Right lobe of liver (tissue), 4 donors: ENCODE measurements around the gene FAM180A.

Experiments
- POLR2A ChIP-seq: fragments of 450-650 bp; IDR thresholded peaks from one replicate; pipeline ENCODE4 v1.6.1; 2017; ENCODE audit warnings: antibody characterized with exemption, mild to moderate bottlenecking
- TF ChIP-seq, protein P1 (sequence below), 4 donors: fragments of 200-600 bp in 3 of 4; fragments of 450-650 bp in 1 of 4; IDR thresholded peaks; one replicate each; pipeline versions ENCODE4 v1.5.1 to v1.8.0; 2016 to 2022; ENCODE audit warnings: antibody characterized with exemption in 4 of 4, mild to moderate bottlenecking in 2 of 4
- donor health status: DM: no; HTN: no; CAD: no.
- donor health status: DM: no; HTN: no; CAD: no.
- donor health status: DM: no; HTN: yes; CAD: no.

DNA sequence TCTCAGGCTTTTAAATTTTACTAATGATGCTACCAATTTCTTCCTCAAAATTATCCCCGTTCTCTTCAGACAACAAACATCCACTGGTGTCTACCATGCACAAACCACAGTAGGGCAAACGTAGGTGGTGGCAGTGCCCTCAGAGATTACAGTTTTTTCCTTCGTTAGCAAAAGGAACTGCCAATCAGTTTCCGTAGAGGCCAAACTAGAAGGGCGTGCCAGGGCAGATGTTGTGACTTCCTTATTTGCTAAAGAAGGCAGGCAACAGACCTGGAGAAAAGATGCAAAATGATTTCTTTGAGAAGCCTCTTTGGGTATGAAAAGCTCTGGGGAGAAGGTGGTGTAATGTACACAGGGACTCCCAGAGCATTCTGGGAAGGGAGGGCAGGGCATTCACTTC, 7.6 kb upstream of the FAM180A start:
- TF ChIP-seq, protein P1, sequence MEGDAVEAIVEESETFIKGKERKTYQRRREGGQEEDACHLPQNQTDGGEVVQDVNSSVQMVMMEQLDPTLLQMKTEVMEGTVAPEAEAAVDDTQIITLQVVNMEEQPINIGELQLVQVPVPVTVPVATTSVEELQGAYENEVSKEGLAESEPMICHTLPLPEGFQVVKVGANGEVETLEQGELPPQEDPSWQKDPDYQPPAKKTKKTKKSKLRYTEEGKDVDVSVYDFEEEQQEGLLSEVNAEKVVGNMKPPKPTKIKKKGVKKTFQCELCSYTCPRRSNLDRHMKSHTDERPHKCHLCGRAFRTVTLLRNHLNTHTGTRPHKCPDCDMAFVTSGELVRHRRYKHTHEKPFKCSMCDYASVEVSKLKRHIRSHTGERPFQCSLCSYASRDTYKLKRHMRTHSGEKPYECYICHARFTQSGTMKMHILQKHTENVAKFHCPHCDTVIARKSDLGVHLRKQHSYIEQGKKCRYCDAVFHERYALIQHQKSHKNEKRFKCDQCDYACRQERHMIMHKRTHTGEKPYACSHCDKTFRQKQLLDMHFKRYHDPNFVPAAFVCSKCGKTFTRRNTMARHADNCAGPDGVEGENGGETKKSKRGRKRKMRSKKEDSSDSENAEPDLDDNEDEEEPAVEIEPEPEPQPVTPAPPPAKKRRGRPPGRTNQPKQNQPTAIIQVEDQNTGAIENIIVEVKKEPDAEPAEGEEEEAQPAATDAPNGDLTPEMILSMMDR (IDR thresholded peaks at IDR 0.05) = no peak
- TF ChIP-seq POLR2A = no peak
